Lung (tissue), 12 donors: ENCODE measurements around the gene AGRP. TPM values are rescaled to one million over a fixed set of nuclear protein-coding genes. Genes with fewer than 3 reads are reported as not detected.

Experiments used
- ATAC-seq: fragments of 200-7000 bp; cut with Tn5 transposase; one replicate; pipeline ENCODE4 v1.9.1; 2020; ENCODE audit warnings: moderate number of reproducible peaks; ENCODE audit not compliant: insufficient read depth, low FRiP score
- DNase-seq, 3 donors: peaks; one replicate each; pipeline ENCODE4 v3.0.0-alpha.2; 2013 to 2017
- H3K27ac ChIP-seq, 2 donors: one replicate each; pipeline ENCODE4 v1.5.1; 2013; ENCODE audit warnings: mild to moderate bottlenecking in 2 of 2, moderate library complexity in 2 of 2, control low read depth in 1 of 2, inconsistent platforms in 1 of 2, low read depth in 1 of 2, low read length in 1 of 2
- H3K27me3 ChIP-seq, 3 donors: one replicate each; pipeline ENCODE4 v1.5.1; 2013; ENCODE audit warnings: low read length in 2 of 3; ENCODE audit not compliant: control insufficient read depth in 3 of 3, insufficient read depth in 3 of 3
- H3K36me3 ChIP-seq, 4 donors: one replicate each; pipeline ENCODE4 v1.5.1; 2013; ENCODE audit warnings: low read length in 4 of 4, mild to moderate bottlenecking in 1 of 4, moderate library complexity in 1 of 4; ENCODE audit not compliant: control insufficient read depth in 4 of 4, insufficient read depth in 4 of 4
- H3K4me1 ChIP-seq, 5 donors: one replicate each; pipeline ENCODE4 v1.5.1; 2013; ENCODE audit warnings: low read length in 5 of 5, mild to moderate bottlenecking in 2 of 5, moderate library complexity in 1 of 5; ENCODE audit not compliant: control insufficient read depth in 5 of 5, insufficient read depth in 5 of 5
- H3K4me3 ChIP-seq: one replicate; pipeline ENCODE4 v1.5.1; 2013; ENCODE audit warnings: mild to moderate bottlenecking, control low read depth, moderate library complexity
- H3K9ac ChIP-seq, 2 donors: one replicate each; pipeline ENCODE4 v1.5.1; 2013; ENCODE audit warnings: low read length in 2 of 2, control low read depth in 1 of 2; ENCODE audit not compliant: insufficient read depth in 1 of 2
- H3K9me3 ChIP-seq, 4 donors: one replicate each; pipeline ENCODE4 v1.5.1; 2013; ENCODE audit warnings: low read length in 3 of 4, mild to moderate bottlenecking in 1 of 4, moderate library complexity in 1 of 4; ENCODE audit not compliant: control insufficient read depth in 4 of 4, insufficient read depth in 3 of 4
- CTCF ChIP-seq: IDR thresholded peaks from 2 replicates; pipeline ENCODE4 v1.5.1; 2012; ENCODE audit warnings: mild to moderate bottlenecking; ENCODE audit errors: control extremely low read depth, extremely low read depth
- WGBS, 2 donors: extraction: QIAGEN DNeasy Blood & Tissue Kit; methylation state at CpG; one replicate each; pipeline ENCODE4 v1.1.7; 2013; 5-methylcytosine and 5-hydroxymethylcytosine counted together
- polyA plus RNA-seq, 2 donors: library from polyadenylated mRNA; stranded (reverse); fragments of 200-250 nt; gene quantifications; one replicate each; pipeline ENCODE4 v1.2.1, GENCODE V29; 2013
- total RNA-seq, 2 donors: library from RNA; depleted of rRNA in 1 of 2; stranded (reverse); fragments of >200 nt in 1 of 2; gene quantifications; one replicate each; pipeline ENCODE4 v1.2.1, GENCODE V29; 2014 to 2021
- donor health status: control.
- donor health status: control.
- donor health status: Bipolar disorder and iron deficiency.
- donor health status: healthy.
- donor health status: DM: yes; HTN: yes; CAD: no.

Gene AGRP
- total and polyA plus RNA-seq, 4 donors: 0.97 to 8.3 (median 1.4) TPM; not detected in 1

GRCh38 chr16:67446968-67447507 lies 36.3 kb downstream of the AGRP start:
- Histone ChIP-seq H3K27ac (peak overlapping the region in 1 of 2 donors; percentile 40), H3K4me1 (peaks cover 30 to 93% (median 39%) of the 10 kb centered on the region in 5 donors), H3K9ac (no peak overlapping the region), H3K4me3 (no peak overlapping the region), H3K36me3 (peaks cover 0 to 66% (median 2%) of the 10 kb centered on the region in 4 donors), H3K9me3 (no peaks in the 10 kb centered on the region), H3K27me3 (no peaks in the 10 kb centered on the region)
- 80 to 89% methylated on average over 8 of the region's 8 CpGs for WGBS, 2 donors
- ATAC-seq (no peak), DNase-seq (no peak)
- TF ChIP-seq CTCF: no peak

- no peak for ATAC-seq
- Histone ChIP-seq H3K36me3 (peaks cover 0 to 63% (median 2%) of the 10 kb centered on the region in 4 donors), H3K4me3 (no peak overlapping the region), H3K9me3 (no peaks in the 10 kb centered on the region), H3K27ac (peak overlapping the region in 1 of 2 donors; percentile 40), H3K27me3 (no peaks in the 10 kb centered on the region), H3K9ac (peak overlapping the region in 1 of 2 donors; percentile 34), H3K4me1 (peaks cover 31 to 93% (median 38%) of the 10 kb centered on the region in 5 donors)
- DNase-seq: peak; percentile 79 to 94 (median 87)
- WGBS, 2 donors: 72 to 87% methylated on average over 12 of the region's 12 CpGs
- TF ChIP-seq CTCF: no peak
These were observed 37.1 kb downstream of the AGRP start for GRCh38 chr16:67445913-67446907.

GRCh38 chr16:67445441-67445912 lies 37.9 kb downstream of the AGRP start:
- H3K9me3 ChIP-seq: no peaks in the 10 kb centered on the region
- H3K36me3 ChIP-seq: peaks cover 0 to 64% (median 2%) of the 10 kb centered on the region in 4 donors
- no peak for DNase-seq
- no peak overlapping the region for H3K27ac ChIP-seq
- H3K4me3 ChIP-seq: no peak overlapping the region
- H3K4me1 ChIP-seq: peaks cover 30 to 87% (median 41%) of the 10 kb centered on the region in 5 donors
- no peaks in the 10 kb centered on the region for H3K27me3 ChIP-seq
- 66 to 84% methylated on average over 3 of the region's 3 CpGs for WGBS, 2 donors
- TF ChIP-seq CTCF: no peak
- no peak for ATAC-seq
- H3K9ac ChIP-seq: peak overlapping the region in 1 of 2 donors; percentile 34
